Activated CD8-positive, alpha-beta memory T cell treated with anti-CD3 and anti-CD28 coated beads for 4 hours (primary cell): Measurements from ENCODE around the gene CASK.

ENCODE experiments used
- DNase-seq, 2 donors: peaks; one replicate each; pipeline ENCODE4 v3.0.0-alpha.2; 2020; ENCODE audit warnings: low read depth in 2 of 2

CASK gene

GRCh38 chrX:41913476-41913875 is 9.9 kb downstream of the CASK start:
- no peak for DNase-seq

DNA sequence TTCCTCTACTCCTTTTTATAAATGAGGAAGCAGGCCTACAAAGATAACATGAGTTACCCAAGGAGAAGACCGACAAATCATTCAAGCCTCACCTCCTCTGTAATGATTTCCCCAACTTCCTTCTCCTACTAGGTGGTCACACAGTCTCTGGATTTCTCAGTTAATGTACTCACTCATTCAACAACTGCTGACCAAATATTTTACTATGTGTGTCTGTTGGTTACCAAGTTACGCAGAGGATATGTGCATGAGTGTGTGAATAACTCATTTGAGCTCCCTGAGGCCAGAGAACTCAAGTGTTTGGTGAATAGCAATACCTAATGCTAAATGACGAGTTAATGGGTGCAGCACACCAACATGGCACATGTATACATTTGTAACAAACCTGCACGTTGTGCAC is 10.4 kb downstream of the CASK start:
- no peak for DNase-seq

DNA sequence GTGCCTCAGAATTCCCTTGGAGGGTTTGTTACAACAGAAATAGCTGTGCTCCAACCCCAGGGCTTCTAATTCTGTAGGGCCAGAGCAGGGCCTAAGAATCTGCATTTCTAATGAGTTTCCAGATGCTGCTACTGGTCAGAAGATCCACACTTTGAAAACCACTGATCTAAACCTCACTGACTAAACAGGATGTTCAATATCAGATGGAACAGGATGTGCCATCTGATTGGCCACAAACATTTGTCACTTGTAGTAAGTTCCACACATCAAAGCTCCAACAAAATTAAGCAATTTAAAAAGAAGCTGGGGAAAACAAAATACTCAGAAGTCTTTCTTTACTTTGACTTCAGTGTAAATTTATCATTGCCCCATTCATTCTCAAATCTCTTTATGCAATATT is 14.3 kb downstream of the CASK start:
- no peak for DNase-seq

- no peak for DNase-seq
Measured at GRCh38 chrX:41906515-41907187, 16.7 kb downstream of the CASK start.

GRCh38 chrX:41903544-41903943 is 19.8 kb downstream of the CASK start:
- no peak for DNase-seq

DNA sequence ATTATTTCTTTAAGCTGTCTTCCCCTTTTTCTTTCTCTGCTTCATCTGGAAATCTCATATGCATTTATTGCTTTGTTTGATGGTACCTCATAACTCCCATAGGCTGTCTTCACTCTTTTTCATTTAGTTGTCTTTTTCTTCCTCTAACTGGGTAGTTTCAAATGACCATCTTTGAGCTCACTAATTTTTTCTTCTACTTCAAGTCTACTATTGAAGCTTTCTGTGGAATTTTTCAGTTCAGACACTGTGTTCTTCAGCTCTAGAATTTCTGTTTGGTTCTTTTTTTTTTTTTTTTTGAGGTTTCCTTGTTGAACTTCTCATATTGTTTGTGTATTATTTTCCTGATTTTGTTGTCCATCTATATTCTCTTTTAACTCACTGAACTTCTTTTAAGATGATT is 23.0 kb downstream of the CASK start:
- no peak for DNase-seq

DNA sequence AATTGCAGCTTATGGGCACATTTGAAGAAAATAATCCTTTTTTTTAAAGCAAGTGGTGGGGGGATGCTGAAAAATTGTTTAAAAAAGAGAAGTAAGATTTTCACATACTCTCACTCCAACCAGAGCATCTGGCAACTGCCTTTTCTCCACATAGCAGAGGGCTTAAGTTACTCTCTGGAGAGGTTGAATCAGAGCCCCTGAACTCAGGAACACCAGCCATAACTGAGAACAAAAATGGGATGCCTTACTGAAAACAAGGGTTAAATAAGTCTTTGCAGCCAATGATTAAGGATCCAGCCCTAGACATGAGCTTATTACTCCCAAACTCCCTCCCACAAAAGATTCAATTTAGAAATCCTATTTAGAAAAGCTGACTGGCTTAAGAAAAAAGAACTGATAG is 27.5 kb downstream of the CASK start:
- no peak for DNase-seq

- DNase-seq = no peak
Measured at GRCh38 chrX:41890026-41890423, 33.3 kb downstream of the CASK start.

- DNase-seq = no peak
Measured at GRCh38 chrX:41889317-41890025, 33.9 kb downstream of the CASK start.

DNA sequence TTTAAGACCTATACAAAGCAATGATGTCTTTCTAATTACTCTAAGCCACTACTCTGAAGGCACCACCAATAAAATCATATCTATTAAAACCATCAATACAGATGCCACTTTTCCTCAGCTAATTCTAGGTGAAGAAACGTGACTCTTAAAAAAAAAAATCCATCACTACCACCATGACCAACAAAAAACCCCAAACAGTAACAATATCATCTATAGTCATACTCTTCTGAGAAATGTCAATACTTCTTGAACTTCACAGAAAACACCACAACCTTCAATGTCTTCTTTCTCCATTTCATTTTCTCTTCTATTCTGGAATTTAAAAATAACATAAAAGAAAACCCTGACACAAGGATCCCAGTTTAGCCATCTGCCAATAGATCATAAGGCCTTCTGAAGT is 35.7 kb downstream of the CASK start:
- no peak for DNase-seq

GRCh38 chrX:41885724-41886123 is 37.6 kb downstream of the CASK start:
- DNase-seq = no peak

GRCh38 chrX:41881166-41881565 is 42.2 kb downstream of the CASK start:
- DNase-seq = no peak

DNA sequence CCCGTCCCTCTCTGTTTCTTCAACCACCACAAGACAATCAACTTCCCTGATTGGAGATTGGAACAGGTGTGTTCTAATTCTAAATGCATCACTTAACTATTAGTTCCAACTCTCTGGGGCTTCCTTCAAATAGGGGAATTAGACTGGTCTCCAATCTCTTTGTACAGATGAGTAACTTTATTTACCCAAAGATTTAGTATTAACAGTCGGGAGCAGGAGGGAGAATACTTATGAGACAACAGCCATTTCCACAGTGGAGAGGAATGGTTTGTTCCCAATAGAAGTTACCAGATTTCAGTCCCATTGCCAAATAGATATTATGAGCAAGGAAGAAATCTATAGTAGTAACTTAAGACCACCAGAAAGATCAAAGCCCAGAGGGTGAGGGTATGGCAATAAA is 46.2 kb downstream of the CASK start:
- DNase-seq = no peak

DNA sequence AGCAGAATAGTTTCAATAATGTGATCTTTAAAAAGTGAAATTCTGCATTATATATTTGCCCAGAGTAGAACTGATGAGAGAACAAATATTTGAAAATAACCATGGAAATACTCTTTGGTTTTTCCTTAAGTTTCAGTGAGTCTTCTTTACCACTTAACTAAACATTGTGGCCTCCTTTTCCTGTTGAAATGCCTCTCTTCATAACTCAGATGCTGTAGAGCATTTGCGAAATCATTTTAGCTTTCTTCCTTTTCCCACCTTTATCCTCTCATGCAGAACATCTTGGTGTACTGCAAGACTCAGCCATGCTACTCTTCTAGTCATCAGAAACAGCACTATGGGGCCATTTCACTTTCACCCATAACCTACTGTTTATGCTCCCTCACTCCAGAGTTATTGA is 48.2 kb downstream of the CASK start:
- DNase-seq = no peak

DNA sequence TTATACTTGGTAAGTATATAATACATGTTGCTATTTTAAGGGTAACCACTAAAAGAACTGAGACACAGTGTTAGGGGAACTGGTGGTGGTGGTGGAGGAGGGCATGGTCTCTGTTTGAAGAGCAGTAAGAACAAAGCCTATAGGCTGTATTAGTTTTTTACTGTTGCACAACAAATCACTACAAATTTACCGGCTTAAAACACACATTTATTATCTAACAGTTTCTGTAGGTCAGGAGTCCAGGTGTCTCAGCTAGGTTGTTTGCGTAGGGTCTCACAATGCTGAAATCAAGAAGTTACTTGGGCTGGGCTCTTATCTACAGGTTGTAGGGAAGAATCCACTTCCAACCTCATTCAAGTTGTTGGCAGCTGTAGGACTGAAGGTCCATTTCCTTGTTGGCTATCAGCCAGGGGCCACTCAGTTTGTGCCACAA is 52.6 kb downstream of the CASK start:
- DNase-seq = no peak

DNA sequence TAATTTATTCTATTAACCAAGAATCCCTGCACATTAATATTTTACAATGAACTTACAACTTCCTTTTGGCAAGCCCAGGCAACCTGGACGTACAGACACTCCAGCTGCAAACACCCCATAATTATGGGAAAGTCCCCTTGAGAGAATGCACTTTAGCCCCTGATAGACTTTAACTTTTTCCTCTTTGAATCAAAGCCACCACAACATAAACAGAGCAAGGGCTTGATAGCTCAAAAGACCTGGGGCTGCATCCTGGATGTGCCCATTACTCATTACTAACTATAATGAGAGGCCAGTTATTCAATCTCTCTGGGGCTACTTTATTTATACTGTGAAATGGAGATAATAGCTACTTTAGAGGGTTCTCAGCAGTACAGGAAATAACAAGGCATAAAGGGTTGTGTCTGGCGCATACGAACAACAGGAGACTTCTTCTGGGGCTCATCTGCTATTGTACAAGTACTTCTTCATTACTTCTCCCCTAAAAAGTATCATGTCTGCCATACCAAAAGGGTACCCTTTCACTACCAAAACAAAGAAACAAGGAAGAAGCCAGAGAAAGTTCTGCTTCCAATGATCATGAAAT is 54.9 kb downstream of the CASK start:
- no peak for DNase-seq

DNA sequence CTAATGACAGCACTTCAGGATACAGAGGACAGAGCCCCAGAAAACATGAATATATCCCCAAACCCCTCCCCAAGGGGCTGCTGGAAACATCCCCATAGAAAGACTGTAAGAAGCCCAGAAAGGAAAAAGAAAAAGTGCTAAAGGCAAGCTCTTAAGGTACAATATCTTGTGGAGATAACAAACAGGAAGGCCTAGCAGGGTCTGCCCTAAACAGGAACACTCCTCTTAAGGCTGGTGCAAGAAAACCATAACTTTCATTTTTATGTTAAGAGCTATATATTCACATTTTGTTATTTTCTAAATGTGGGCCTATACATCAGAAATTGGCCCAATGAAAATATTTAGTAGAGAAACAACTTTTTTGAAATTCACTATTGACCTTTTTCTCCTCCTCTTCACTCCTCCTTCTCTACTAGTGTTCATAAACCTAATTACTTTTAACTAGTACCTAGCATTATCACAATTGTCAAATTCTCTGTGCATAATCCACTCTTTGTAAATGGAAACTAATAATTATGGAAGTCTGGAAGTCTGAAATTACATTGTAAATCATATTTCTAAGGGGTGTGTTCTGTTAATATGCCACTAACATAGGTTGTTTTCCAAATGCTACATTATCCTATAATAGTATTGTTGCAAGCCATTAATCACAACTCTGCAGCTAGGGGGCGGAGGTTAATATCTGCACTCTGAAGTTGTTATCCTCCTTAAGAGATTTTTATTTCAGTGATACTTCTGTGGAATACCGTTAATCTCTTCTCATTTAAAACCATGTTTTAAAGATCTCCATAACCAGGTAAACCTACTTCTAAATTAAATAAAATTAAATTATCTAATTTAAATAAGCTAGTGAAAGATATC is 59.8 kb downstream of the CASK start:
- DNase-seq = no peak

GRCh38 chrX:41862562-41863184 is 60.7 kb downstream of the CASK start:
- DNase-seq = no peak

DNA sequence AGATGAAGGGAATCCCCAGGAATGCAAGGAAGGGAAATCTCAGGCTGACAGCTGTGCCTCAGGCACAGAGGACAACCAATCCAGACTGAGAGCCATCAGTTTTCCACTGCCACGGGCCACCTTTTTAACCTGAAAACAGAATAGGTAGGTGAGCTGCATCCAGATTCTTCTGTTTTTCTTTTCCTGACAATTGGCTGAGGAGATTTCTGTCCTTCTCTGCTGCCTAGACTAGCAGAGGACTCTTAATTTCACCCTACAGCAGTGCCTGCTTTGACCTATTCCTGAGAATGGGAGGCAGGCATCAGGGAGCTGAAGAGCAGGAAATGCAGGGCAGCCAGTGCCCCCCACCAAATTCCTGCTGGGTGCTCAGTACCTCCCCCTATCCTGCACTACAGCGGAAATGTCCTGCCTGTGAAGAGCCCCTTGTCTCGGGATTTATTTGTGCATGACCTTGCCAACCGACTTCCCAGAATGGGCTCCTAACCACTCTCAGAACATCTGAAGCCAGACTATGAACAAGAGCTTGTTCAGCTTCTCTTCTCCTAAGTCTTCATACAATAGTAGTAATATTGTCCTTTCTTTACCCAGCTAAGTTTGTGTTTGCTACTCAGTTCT is 65.1 kb downstream of the CASK start:
- DNase-seq = no peak

DNA sequence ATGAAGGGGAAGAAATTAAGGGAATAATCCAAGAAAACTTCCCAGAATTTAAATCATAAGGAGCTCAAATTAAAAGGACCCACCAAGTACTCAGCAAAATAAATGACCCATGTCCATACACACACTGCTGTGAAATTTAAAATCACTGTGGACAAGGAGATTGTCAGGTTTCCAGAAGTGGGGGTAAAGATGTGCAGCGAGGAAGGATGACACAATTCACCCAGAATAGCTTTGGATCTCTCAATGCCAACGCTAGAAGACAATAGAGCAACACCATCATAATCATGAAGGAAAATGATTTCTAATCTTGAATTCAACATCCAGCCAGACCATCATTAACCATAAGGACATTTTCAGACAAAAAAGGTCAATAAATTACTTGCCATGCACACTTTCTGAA is 65.7 kb downstream of the CASK start:
- DNase-seq = no peak

DNA sequence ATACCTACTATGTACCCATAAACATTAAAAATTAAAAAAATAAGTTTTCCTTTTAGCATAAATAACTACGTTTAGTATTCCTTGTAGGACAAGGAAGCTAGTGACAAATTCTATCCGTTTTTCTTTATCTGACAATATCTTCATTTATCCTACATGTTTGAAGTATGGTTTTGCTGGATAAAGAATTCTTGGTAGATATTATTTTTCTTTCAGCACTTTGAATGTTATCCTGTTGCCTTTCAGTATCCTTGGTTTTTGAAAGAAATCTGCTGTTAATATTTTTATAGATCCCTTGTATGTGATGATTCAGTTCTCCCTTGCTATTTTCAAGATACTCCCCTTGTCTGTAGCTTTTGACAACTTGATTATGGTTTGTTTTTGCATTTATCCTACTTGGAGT is 76.6 kb downstream of the CASK start:
- DNase-seq = no peak
